HCT116 (cell line): ENCODE results near the gene RNF225. TPM values are rescaled to one million over a fixed set of nuclear protein-coding genes. Genes with fewer than 3 reads are reported as not detected.
"Not testable (repeated sequence)": the region's sequence is repeated elsewhere in the genome, so short reads cannot be mapped to it uniquely, and the experiment has no call there.

Experiments used
- ATAC-seq: fragments of 200-7000 bp; cut with Tn5 transposase; 2 replicates; pipeline ENCODE4 v1.9.1; 2020; ENCODE audit warnings: mild to moderate bottlenecking, moderate library complexity
- BruUV-seq: library from RNA; stranded (reverse); fragments of 400-500 nt; replicated peaks from 2 replicates; lab custom pipeline; 2021; lab: Mats Ljungman, UMichigan
- CTCF ChIA-PET: fragments of 300-600 bp; sonication (Branson Sonifier 250); formaldehyde crosslinking; loops from one replicate; lab custom pipeline; 2021; ENCODE audit warnings: antibody characterized with exemption; lab: Charles Lee
- POLR2A ChIA-PET: fragments of 300-600, 350-600 bp; sonication (Branson Sonifier 250); formaldehyde crosslinking; loops from one replicate; lab custom pipeline; 2021; ENCODE audit warnings: antibody characterized with exemption; lab: Charles Lee
- RAD21 ChIA-PET, 2 experiments: fragments of 300-600 bp; sonication (Branson Sonifier 250); formaldehyde crosslinking; loops; one replicate each; lab custom pipeline; 2023; ENCODE audit warnings: low total read pairs in 2 of 2; ENCODE audit not compliant: uncharacterized antibody in 2 of 2, unreplicated experiment in 2 of 2, low non-redundant PET in 1 of 2; lab: Charles Lee
- DNase-seq: peaks from one replicate; pipeline ENCODE4 v3.0.0-alpha.2; 2010; ENCODE audit warnings: low read depth, low spot score
- H2AFZ ChIP-seq: fragments of 200-600 bp; shearing (Covaris generic), sonication (generic); 2 replicates; pipeline ENCODE4 v1.6.1; 2017; ENCODE audit warnings: low read depth, mixed run types, mixed read lengths, antibody characterized with exemption, low read length; ENCODE audit not compliant: poor library complexity, severe bottlenecking
- H3K27ac ChIP-seq: 2 replicates; pipeline ENCODE4 v1.5.1; 2012; ENCODE audit warnings: low read depth, low read length
- H3K27me3 ChIP-seq: fragments of 200-600 bp; sonication (generic); 2 replicates; pipeline ENCODE4 v1.6.1; 2016; ENCODE audit warnings: mixed run types, low read length, mixed read lengths; ENCODE audit not compliant: insufficient read depth
- H3K36me3 ChIP-seq, 2 experiments: fragments of 200-500 bp in 1 of 2; fragments of 200-600 bp in 1 of 2; sonication (Bioruptor generic) in 1 of 2; sonication (generic) in 1 of 2; 2 replicates each; pipeline versions ENCODE4 v1.5.1 to v1.6.1; 2014 to 2016; ENCODE audit warnings: low read length in 2 of 2, inconsistent platforms in 1 of 2, mixed read lengths in 1 of 2, mixed run types in 1 of 2; ENCODE audit not compliant: insufficient read depth in 2 of 2, control insufficient read depth in 1 of 2
- H3K4me1 ChIP-seq, 2 experiments: fragments of 200-600 bp in 1 of 2; sonication (generic) in 1 of 2; 2 replicates each; pipeline versions ENCODE4 v1.5.1 to v1.6.1; 2012 to 2017; ENCODE audit warnings: low read length in 2 of 2, inconsistent platforms in 1 of 2, mild to moderate bottlenecking in 1 of 2, mixed read lengths in 1 of 2, mixed run types in 1 of 2, moderate library complexity in 1 of 2; ENCODE audit not compliant: insufficient read depth in 2 of 2, control insufficient read depth in 1 of 2
- H3K4me2 ChIP-seq: fragments of 200-600 bp; sonication (generic); 2 replicates; pipeline ENCODE4 v1.6.1; 2017; ENCODE audit warnings: mixed run types, low read length, mixed read lengths
- H3K4me3 ChIP-seq, 2 experiments: fragments of 200-600 bp in 1 of 2; sonication (generic) in 1 of 2; replicated peaks in 1 of 2; 2 replicates each; pipeline ENCODE4 v1.5.1; 2011 to 2016; ENCODE audit warnings: low read length in 2 of 2, control low read depth in 1 of 2, low read depth in 1 of 2, mild to moderate bottlenecking in 1 of 2, mixed read lengths in 1 of 2, mixed run types in 1 of 2
- H3K79me2 ChIP-seq: fragments of 200-600 bp; sonication (generic); 2 replicates; pipeline ENCODE4 v1.6.1; 2017; ENCODE audit warnings: mild to moderate bottlenecking, mixed run types, low read length, moderate library complexity, mixed read lengths; ENCODE audit not compliant: insufficient read depth
- H3K9ac ChIP-seq: fragments of 200-600 bp; sonication (generic); 2 replicates; pipeline ENCODE4 v1.6.1; 2016; ENCODE audit warnings: low read length, mixed read lengths
- H3K9me2 ChIP-seq: fragments of 200-600 bp; sonication (generic), shearing (Covaris generic); 2 replicates; pipeline ENCODE4 v1.6.1; 2017; ENCODE audit warnings: mixed run types, mild to moderate bottlenecking, moderate library complexity; ENCODE audit not compliant: insufficient read depth
- H3K9me3 ChIP-seq, 2 experiments: fragments of 200-500 bp in 1 of 2; fragments of 200-600 bp in 1 of 2; sonication (Bioruptor generic) in 1 of 2; sonication (generic) in 1 of 2; 2 replicates each; pipeline ENCODE4 v1.6.1; 2014 to 2017; ENCODE audit warnings: low read length in 2 of 2, mixed read lengths in 2 of 2, inconsistent platforms in 1 of 2, low read depth in 1 of 2, mild to moderate bottlenecking in 1 of 2, mixed run types in 1 of 2, moderate library complexity in 1 of 2; ENCODE audit not compliant: control insufficient read depth in 1 of 2, insufficient read depth in 1 of 2
- H4K20me1 ChIP-seq: fragments of 200-600 bp; sonication (generic), shearing (Covaris generic); 2 replicates; pipeline ENCODE4 v1.6.1; 2017; ENCODE audit warnings: mixed run types, mild to moderate bottlenecking, moderate library complexity; ENCODE audit not compliant: insufficient read depth
- CBX3 ChIP-seq: IDR thresholded peaks from 2 replicates; pipeline ENCODE4 v1.6.1; 2012; ENCODE audit warnings: low read depth
- EZH2 ChIP-seq: fragments of 200-600 bp; sonication (generic); IDR thresholded peaks from 2 replicates; pipeline ENCODE4 v1.6.1; 2017; ENCODE audit warnings: antibody characterized with exemption, mixed run types
- EZH2phosphoT487 ChIP-seq: fragments of 200-600 bp; IDR thresholded peaks from 2 replicates; pipeline ENCODE4 v1.6.1; 2018; ENCODE audit warnings: antibody characterized with exemption, borderline replicate concordance
- JUND ChIP-seq: IDR thresholded peaks from 2 replicates; pipeline ENCODE4 v1.6.1; 2012
- SIN3A ChIP-seq: IDR thresholded peaks from 2 replicates; pipeline ENCODE4 v1.6.1; 2012; ENCODE audit warnings: low read depth
- SRF ChIP-seq: IDR thresholded peaks from 2 replicates; pipeline ENCODE4 v1.6.1; 2012; ENCODE audit warnings: low read depth
- TCF7L2 ChIP-seq: IDR thresholded peaks from 2 replicates; pipeline ENCODE4 v1.7.0; 2011; ENCODE audit warnings: borderline replicate concordance, inconsistent platforms; ENCODE audit not compliant: insufficient read depth, insufficient read length; ENCODE audit errors: extremely low read depth
- intact Hi-C: fragments of 100-400 bp; cut with micrococcal nuclease; formaldehyde crosslinking; loops from 2 replicates; pipeline ENCODE4 v1.10.0; 2022
- total RNA-seq: library from RNA; stranded (reverse); gene quantifications from one replicate; pipeline ENCODE4 v1.2.1, GENCODE V29; 2021; ENCODE audit not compliant: unreplicated experiment
- TF ChIP-seq, protein P1 (sequence below): IDR thresholded peaks from 2 replicates; pipeline ENCODE4 v1.6.1; 2011; ENCODE audit warnings: mild to moderate bottlenecking, low read length, moderate library complexity; ENCODE audit not compliant: insufficient replicate concordance; ENCODE audit errors: extremely low read depth
- TF ChIP-seq, protein P2 (sequence below): IDR thresholded peaks from 2 replicates; pipeline ENCODE4 v1.6.1; 2012

RNF225 gene
- total RNA-seq, 1 experiment from 2014 or later = 1.2 TPM

DNA sequence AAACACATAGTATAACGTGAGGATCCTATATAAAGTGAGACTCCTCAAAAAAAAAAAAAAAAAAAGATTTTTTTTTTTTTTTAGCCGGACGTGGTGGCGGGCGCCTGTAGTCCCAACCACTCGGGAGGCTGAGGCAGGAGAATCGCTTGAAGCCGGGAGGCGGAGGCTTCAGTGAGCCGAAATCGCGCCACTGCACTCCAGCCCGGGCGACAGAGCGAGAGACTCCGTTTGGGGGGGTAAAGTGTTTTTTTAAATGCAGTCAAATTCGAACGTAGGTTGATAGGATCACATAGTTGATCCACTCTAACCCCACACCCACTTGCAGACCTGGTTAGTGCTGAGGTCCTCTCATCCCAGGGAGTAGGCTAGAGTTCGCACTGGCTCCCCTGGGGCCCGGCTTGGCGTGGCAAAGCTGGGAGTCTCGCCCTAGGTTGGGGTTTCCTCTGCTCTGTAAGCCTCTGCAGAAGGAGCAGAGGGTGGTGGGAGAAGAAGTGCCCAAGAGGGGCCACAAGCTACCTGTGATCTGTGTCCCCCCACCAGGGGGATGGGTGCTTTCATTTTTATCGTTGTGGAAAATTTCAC, 6.5 kb downstream of the RNF225 start (continued):
- TF ChIP-seq EZH2 = no peak
- no peak for TF ChIP-seq SRF
- no peak for TF ChIP-seq TCF7L2
- TF ChIP-seq SIN3A = no peak
- TF ChIP-seq, protein P1, sequence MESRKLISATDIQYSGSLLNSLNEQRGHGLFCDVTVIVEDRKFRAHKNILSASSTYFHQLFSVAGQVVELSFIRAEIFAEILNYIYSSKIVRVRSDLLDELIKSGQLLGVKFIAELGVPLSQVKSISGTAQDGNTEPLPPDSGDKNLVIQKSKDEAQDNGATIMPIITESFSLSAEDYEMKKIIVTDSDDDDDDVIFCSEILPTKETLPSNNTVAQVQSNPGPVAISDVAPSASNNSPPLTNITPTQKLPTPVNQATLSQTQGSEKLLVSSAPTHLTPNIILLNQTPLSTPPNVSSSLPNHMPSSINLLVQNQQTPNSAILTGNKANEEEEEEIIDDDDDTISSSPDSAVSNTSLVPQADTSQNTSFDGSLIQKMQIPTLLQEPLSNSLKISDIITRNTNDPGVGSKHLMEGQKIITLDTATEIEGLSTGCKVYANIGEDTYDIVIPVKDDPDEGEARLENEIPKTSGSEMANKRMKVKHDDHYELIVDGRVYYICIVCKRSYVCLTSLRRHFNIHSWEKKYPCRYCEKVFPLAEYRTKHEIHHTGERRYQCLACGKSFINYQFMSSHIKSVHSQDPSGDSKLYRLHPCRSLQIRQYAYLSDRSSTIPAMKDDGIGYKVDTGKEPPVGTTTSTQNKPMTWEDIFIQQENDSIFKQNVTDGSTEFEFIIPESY = no peak
- TF ChIP-seq, protein P2, sequence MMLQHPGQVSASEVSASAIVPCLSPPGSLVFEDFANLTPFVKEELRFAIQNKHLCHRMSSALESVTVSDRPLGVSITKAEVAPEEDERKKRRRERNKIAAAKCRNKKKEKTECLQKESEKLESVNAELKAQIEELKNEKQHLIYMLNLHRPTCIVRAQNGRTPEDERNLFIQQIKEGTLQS = no peak
- no peak for TF ChIP-seq JUND
- TF ChIP-seq EZH2phosphoT487 = no peak
- no peak for TF ChIP-seq CBX3

DNA sequence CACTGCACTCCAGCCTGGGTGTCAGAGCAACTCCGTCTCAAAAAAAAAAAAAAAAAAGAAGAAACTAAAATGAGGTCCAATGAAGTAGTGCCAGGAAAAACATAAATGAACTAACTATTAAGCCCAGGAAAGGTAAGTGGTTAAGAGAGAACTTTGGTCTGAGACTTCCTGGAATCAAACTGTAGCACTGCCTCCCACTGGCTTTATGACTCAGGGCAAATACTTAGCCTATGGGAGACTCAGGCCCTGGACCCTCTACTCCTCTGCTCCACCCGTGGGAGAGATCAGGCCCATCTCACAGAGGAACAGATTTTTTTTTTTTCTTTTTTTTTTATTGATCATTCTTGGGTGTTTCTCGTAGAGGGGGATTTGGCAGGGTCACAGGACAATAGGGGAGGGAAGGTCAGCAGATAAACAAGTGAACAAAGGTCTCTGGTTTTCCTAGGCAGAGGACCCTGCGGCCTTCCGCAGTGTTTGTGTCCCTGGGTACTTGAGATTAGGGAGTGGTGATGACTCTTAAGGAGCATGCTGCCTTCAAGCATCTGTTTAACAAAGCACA, 8.5 kb downstream of the RNF225 start:
- H3K9me3 ChIP-seq, ATAC-seq, H3K4me2 ChIP-seq, RAD21 ChIA-PET, H3K4me3 ChIP-seq, BruUV-seq, H3K9me2 ChIP-seq, H3K9ac ChIP-seq, H3K27me3 ChIP-seq, H3K27ac ChIP-seq, H2AFZ ChIP-seq, DNase-seq, H4K20me1 ChIP-seq, H3K36me3 ChIP-seq, intact Hi-C loops: not testable (repeated sequence)
- peaks cover 33% of the 10 kb centered on the region for H3K79me2 ChIP-seq
- ChIA-PET POLR2A (interaction anchor here (0.6 kb wide), 1 partner anchor 15 kb away, joined by 4 read pairs; no protein-coding TSS in a partner anchor), CTCF (interaction anchor here (0.6 kb wide), 1 partner anchor 110 kb away, joined by 3 read pairs; no protein-coding TSS in a partner anchor)
- peaks cover 21 to 35% of the 10 kb centered on the region in 2 experiments for H3K4me1 ChIP-seq
